GM03348 (cell line): ENCODE results near the gene REPIN1.
A peak's percentile ranks its signal among the peaks of the same experiment; 100 is the strongest.

Source experiments
- DNase-seq: peaks from one replicate; pipeline ENCODE4 v3.0.0; 2012; ENCODE audit warnings: low spot score

The REPIN1 gene

GRCh38 chr7:150360363-150361058 is 8.1 kb upstream of the REPIN1 start:
- no peak for DNase-seq

- DNase-seq, result no peak
Observed at GRCh38 chr7:150361402-150361801, 7.2 kb upstream of the REPIN1 start.

- no peak for DNase-seq
Observed at GRCh38 chr7:150361807-150362621, 6.6 kb upstream of the REPIN1 start.

GRCh38 chr7:150363370-150363769 is 5.3 kb upstream of the REPIN1 start:
- DNase-seq, result no peak

- DNase-seq, result no peak
Observed at GRCh38 chr7:150363872-150364271, 4.8 kb upstream of the REPIN1 start.

- no peak for DNase-seq
Observed at GRCh38 chr7:150365194-150365593, 3.4 kb upstream of the REPIN1 start.

- no peak for DNase-seq
Observed at GRCh38 chr7:150365673-150366398, 2.8 kb upstream of the REPIN1 start.

- no peak for DNase-seq
Observed at GRCh38 chr7:150367677-150368095, 936 bp upstream of the REPIN1 start.

GRCh38 chr7:150368884-150369747 is 494 bp downstream of the REPIN1 start:
- DNase-seq, result peak; percentile 85

- DNase-seq, result no peak
Observed at GRCh38 chr7:150369748-150370501, 1.3 kb downstream of the REPIN1 start.

GRCh38 chr7:150370612-150371071 is 2.0 kb downstream of the REPIN1 start:
- peak; percentile 44 for DNase-seq

- DNase-seq, result no peak
Observed at GRCh38 chr7:150371131-150371995, 2.7 kb downstream of the REPIN1 start.

- DNase-seq, result no peak
Observed at GRCh38 chr7:150371996-150372270, 3.3 kb downstream of the REPIN1 start.

- DNase-seq, result no peak
Observed at GRCh38 chr7:150372271-150373048, 3.8 kb downstream of the REPIN1 start.

- DNase-seq, result no peak
Observed at GRCh38 chr7:150373049-150373801, 4.6 kb downstream of the REPIN1 start.

GRCh38 chr7:150374026-150374425 is 5.4 kb downstream of the REPIN1 start:
- DNase-seq, result no peak

GRCh38 chr7:150374472-150374871 is 5.8 kb downstream of the REPIN1 start:
- no peak for DNase-seq

- no peak for DNase-seq
Observed at GRCh38 chr7:150375662-150376521, 7.3 kb downstream of the REPIN1 start.
